ENCODE data around the gene PCBP2.
"Not testable (repeated sequence)": the region's sequence is repeated elsewhere in the genome, so short reads cannot be mapped to it uniquely, and the experiment has no call there.

PCBP2 gene

DNA sequence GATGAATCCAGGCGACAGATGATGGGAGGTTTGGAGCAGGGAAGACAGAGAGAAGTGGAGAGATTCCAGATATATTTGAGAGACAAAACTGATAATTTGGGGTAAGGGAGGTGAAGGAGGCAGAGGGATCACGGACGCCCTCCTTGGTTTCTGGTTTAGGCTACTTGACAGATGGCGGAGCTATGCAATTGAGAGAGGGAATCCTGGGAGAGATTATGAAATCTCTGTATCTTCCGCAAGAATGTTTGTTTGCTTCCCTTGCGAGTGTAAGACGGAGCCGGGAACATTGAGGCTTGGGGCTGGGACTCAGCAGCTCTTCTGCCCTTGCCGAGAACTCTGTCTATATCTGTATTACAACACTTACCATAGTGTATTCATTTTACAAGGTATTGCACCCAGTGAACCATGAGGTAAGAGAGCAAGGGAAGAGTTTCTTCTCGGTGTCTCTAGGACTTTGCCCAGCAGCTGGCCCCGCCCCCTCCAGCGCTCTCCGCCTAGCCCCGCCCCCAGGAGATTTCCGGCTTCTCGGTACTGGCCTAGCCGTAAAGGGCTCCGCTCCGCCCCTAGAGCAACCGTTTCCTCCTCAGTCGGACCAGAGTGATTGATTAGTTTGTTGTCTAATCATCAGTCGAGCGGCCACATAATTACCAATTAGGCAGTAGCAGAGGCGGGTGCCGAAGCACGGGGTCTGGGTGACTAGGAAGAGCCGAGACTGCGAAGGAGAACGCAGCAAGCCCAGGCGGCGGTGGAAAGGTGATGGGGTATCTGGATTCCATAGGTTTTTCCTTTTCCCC lies 10.7 kb upstream of the PCBP2 start, which contains the start of gene PRR13:
Gene PRR13, plus strand, starts transcription at position 695 of the 794 bp plus-strand sequence. CDS start 981 bp downstream, outside the sequence.
- peak; percentile 99 for DNase-seq (ENCODE audit: low spot score)

DNA sequence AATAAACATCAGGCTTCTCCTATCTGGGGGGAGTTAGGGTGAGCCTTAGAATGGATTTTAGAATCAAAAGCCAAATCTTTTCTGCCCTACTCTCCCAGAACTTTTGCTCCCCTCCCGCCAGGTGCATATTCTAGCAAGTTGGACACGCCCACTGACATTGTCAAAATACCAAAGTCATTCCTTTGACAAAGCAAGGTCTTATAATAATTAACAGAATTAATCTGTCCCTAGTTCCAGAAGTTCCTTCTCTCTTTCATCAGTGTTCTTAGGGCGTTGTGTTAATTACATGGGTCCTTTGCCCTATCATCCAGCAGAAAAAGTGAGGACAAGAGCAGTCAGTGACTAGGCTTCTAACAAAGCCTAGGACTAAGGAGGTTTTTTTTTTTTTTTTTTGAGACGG lies 7.9 kb upstream of the PCBP2 start:
- no peak for DNase-seq (ENCODE audit: low spot score)

DNA sequence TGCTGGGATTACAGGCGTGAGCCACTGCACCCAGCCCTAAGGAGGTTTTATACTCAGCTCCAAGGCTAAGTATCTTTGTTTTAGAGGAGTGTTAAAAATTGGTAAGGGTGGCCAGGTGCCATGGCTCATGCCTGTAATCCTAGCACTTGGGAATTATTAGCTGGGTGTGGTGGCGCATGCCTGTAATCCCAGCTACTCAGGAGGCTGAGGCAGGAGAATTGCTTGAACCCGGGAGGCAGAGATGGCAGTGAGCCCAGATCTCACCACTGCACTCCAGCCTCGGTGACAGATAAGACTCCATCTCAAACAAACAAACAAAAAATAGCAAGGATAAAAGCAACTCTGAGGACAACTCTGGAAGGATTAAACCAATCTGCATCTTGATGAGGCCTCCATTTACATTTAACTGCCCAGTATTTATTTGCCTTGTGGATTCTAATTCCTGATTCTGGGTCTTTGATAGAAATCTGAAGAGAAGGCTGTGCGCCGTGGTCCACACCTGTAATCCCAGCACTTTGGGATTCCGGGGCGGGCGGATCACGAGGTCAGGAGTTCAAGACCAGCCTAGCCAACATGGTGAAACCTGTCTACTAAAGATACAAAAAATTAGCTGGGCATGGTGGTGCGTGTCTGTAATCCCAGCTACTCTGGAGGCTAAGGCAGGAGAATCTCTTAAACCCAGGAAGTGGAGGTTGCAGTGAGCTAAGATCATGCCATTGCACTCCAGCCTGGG lies 7.1 kb upstream of the PCBP2 start:
- DNase-seq (ENCODE audit: low spot score): not testable (repeated sequence)

DNA sequence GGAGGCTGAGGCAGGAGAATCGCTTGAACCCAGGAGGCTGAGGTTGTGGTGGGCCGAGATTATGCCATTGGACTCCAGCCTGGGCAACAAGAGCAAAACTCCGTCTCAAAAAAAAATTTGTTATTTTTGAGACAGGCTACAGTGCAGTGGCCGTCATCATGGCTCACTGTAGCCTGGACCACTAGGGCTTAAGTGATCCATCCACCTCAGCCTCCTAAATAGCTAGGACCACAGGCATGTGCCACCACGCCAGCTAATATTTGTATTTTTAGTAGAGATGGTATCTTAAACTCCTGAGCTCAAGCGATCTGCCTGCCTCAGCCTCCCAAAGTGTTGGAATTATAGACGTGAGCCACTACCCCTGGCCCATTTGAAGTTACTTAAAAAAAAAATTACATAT lies 966 bp upstream of the PCBP2 start:
- no peak for DNase-seq (ENCODE audit: low spot score)

DNA sequence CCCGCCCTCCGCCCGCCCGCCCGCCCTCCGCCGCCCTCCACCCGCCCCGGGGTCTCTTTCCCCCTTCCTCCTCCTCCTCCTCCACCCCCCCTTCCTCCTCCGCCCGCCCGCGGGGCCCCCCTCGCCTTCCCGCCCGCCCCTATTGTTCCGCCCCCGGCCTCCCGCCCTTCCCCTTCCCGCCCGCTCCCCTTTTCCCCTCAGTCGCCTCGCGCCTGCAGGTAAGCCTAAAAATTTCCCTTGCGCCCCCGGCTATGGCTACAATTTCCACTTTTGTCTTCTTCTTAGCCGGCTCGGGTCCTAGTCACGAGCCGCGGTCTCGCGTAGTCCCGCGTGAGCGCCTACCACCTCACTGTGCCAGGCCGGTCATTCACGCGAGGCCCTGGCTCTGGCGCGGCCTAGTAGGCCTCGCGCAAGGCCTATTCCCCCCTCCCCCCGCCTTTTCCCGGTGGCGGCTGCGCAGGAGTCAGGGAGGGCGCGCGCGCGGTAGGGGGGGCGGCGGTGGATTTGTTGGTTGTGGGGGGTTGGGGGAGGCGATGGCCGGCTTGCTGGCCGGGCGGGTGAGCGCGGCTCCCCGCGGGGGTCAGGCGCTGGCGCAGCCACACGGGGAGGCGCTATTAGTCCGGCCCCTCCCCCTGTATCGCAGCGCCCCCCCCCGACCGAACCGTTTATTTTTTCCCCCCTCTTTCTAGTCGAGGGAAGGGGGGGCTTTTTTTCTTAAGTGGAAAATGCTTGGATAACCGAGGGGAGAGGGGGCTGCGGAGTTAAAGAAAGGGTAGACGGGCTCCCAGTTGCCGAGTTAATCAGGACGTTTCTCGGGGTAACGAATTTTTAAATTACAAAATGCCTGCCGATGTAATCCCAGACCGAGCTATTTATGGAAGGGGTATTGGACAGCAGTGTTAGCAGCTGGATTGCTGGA lies 516 bp downstream of the PCBP2 start:
- DNase-seq (ENCODE audit: low spot score): peak; percentile 91

DNA sequence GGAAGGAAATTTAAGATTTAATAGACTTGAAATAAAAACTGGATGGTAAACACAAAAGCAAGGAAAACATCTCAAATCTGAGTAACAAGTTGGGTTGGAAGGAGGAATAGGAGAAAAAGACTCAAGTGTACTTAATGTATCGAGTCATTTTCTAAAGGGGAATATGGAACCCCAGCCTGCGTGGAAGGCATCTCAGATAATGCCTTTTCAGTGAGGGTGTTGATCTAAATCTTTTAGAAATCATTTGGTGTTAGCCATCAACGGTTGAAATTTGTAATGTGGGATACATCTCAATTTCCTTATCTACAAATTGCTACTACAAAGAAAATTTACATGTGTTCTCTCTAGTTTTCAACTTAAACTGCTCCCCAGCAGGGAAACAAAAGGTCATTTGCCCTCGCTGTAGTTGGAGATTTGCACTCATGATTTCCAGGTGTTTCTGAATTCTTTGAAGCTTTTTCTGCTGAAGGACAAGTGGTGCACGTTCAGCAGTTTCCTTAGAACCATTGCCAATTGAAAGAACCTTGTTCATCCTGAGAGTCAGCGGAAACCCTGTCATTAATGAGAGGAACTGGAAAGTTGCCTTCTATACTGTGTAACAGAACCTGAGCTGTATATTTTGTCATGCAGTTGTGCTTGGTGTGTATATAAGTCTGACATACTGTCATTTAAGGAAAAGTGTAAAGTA lies 2.2 kb downstream of the PCBP2 start:
- DNase-seq (ENCODE audit: low spot score): no peak

DNA sequence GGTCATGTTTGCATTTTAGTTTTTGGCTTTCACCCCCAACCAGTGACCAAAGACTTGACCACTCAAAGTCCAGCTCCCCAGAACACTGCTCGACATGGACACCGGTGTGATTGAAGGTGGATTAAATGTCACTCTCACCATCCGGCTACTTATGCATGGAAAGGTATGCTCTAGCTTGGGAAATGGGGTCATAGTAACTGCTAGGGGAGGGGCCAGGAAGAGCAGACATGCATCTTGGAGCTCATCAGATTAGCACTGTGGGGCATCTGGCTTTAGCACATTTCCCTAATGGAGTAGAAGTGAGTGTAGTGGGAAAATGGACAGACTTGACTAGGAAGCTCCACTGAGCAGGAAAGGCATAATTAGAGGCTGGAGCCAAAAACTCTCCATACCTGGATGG lies 2.8 kb downstream of the PCBP2 start:
- DNase-seq (ENCODE audit: low spot score): no peak

DNA sequence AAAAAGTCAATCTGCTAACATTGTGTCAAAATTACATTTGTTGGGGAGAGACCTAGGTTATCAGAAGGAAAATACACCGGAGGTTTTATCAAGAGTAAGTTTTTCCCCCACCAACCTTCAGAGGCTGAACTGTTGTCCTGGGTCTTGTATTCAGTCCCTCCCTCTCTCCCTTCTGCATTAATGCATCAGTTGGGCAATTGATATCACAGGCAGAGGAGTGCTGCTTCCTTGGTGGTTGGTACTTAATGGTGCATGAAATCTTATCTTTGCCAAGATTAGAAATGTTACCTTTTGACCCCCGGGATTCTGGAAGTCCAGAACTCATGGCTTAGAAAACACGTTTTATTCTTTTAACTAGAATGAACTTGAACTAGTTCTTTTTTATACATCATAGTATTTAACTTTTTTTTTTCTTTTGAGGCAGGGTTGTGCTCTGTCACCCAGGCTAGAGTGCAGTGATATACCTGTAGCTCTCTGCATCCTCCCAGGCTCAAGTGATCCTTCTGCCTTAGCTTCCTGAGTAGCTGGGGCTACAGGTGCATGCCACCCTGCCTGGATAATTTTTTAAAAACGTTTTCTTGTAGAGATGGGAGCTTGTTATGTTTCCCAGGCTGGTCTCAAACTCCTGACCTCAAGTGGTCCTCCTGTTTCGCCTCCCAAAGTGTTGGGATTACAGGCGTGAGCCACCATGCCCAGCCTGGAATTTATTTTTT lies 4.9 kb downstream of the PCBP2 start:
- DNase-seq (ENCODE audit: low spot score): no peak

DNA sequence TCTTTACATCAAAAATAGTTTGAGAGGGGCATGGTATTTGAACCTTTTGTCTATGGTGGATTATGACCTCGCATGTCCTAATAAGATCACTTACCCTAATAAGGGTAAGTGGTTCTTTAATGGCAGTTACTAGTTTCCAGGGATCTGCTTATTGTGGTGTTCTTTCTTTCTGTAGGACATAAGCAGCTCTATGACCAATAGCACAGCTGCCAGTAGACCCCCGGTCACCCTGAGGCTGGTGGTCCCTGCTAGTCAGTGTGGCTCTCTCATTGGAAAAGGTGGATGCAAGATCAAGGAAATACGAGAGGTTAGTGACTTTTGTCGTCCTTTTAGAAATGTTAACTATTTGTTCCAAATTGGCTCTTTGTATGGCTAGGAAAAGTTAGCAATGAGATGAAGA lies 7.2 kb downstream of the PCBP2 start:
- DNase-seq (ENCODE audit: low spot score): no peak

DNA sequence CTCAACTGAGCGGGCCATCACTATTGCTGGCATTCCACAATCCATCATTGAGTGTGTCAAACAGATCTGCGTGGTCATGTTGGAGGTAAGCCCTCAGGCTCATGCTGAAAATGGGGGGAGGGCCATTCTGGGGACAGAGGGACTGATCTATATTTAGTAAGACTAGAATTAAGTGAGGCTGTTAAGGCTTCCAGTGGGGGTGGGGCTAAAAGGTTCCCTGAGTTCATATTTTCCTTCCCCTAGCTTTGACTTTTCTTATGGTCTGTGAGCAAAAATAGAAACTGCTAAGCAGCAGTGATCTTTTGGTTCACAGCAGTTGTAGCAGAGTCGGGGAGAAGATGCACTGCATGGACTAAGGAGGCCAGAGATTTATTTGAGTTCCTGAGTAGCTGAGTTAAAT lies 9.2 kb downstream of the PCBP2 start:
- DNase-seq (ENCODE audit: low spot score): no peak

DNA sequence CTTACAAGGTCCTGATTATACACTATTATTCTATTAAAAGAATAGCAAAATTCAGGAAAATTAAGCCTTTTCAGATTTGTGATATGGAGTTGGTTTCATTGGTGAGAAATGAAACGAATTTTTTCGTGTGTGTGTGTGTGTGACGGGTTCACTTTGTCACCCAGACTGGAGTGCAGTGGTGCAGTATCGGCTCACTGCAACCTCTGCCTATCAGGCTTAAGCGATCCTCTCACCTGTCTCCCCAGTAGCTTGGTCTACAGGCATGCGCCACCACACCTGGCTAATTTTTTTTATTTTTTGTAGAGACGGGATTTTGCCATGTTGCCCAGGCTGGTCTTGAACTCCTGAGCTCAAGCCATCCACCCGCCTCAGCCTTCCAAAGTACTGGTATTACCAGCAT lies 9.7 kb downstream of the PCBP2 start:
- DNase-seq (ENCODE audit: low spot score): no peak

DNA sequence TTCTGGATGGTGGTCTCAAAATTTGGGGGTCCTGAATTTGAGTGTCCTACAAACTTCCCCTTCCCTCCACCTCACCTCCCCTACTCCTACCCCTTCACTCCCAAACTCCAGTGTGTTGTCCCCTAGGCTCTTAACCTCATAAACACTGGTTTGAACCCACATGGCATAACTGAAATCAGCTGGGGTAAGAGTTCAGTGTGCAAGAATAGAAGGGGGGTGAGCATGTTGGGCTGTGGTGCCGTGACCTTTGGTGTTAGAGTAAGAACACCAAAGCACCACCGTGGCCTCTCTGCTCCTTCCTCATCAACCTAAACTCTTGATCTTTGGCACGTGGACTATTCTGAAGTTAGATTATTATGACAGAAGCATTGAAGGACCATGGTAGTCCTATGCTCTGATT lies 11.0 kb downstream of the PCBP2 start:
- no peak for DNase-seq (ENCODE audit: low spot score)

DNA sequence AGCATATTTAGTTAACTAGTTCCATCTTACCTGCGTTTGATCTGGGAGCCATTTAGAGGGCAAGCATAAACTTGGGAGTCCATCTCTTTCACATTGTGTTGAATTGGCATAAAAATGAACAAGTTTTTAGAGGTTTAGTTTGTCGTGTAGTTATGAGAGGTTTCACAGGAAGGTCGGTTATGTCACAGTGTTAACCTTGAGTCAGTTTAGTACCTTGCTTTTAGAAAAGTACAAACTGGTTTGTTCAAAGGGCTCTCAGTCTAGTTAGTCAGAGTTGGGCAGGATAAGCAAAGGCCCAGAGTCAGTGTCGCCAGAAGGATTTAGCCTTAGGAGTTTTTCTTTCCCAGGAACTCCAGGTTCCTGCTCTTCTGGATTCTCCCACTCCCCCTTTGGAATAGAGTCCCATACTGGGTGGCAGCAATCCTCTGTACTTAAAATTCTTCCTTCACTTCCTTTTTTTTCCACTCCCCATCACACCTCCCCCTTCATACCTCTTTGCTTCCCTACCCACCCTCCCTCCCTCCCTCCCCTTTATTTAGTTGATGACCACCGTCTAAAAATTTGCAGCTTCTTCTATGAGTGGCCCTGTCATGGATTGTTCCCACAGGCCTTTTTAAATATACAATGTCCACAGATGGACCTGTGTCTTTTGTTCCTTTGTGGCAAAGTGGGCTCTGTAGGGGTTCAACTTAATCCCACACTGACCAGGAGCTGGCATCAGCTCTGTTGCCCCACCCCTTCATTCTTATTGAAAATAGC lies 12.1 kb downstream of the PCBP2 start:
- no peak for DNase-seq (ENCODE audit: low spot score)

DNA sequence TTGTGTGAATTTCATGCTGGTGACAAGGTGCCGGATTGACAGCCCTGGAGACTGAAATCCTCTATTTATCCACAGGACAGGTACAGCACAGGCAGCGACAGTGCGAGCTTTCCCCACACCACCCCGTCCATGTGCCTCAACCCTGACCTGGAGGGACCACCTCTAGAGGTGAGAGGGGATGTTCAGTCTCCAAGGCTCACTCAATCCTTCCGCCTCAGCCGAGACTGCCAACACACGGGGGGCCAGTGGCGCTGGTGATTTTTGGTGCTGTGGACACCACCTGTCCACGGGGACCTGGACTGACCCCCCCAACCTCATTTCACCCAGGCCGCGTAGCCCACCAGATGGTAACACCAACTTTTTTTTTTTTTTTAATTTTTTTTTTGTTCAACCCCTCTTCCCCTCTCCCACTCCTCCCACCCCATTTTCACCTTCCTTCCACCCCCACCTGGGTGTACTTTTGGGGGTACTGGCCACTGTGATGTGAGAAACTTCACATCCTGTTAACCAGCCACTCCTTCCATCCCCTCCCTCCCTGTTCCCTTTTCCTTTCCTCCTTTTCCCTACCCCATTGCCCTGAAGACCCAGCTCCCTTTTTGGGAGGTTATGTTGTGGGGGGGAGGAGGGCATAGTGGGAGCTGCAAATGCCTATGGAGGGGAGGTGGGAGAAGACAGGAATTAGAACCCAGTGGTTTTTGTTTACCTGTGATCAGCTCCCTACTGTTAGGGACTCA lies 12.9 kb downstream of the PCBP2 start:
- DNase-seq (ENCODE audit: low spot score): no peak

DNA sequence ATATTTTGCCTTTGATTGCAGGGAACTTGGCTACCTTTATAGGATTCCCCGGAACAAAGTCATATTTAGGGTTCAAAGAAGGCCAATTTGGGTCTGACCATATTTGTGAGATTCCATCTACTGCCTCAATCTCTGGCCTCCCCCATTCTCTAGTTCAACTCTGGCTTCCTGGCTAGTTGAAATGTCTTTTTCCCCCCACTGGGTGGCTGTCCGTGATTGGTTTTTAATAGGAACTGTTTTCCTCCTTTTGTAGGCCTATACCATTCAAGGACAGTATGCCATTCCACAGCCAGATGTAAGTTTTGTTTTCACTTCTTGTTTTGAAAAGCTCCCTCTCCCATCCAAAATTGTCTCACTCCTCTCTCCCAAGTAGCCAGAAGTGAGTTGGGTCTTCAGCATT lies 13.8 kb downstream of the PCBP2 start:
- DNase-seq (ENCODE audit: low spot score): no peak

DNA sequence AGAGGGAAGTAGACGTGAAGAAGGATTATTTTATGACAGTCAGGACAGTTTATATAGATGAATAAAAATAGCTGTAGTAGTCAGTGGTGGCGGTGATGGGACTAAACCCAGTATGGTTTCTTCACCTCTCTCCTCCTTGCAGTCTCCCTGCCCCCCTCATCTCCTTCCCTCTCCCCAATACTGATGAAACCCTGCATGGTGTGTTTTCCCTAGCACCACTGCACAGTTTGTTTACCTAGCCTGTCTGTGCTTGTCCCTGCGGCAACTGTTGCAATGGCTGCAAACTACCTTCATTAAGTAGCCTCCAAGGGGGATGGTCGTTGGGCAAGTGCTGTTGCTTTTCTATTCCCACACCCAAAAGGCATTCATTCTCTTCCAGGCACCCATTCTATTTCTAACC lies 14.7 kb downstream of the PCBP2 start:
- DNase-seq (ENCODE audit: low spot score): no peak

DNA sequence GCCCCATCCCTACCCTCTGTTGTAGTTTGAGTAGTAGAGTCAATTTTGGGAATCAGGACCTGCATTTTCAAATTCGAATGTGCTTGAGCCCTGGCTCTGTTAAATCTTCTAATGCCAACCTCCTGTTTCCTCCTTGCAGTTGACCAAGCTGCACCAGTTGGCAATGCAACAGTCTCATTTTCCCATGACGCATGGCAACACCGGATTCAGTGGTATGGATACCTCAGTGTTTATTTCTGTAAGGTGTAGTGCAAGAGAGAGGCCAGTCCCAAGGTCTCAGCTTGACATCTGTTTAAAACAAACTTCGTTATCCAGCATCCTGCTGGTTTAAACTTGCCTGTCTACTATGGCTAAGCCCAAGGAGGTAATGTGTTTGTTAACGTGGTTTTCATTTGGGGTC lies 15.2 kb downstream of the PCBP2 start:
- DNase-seq (ENCODE audit: low spot score): no peak

DNA sequence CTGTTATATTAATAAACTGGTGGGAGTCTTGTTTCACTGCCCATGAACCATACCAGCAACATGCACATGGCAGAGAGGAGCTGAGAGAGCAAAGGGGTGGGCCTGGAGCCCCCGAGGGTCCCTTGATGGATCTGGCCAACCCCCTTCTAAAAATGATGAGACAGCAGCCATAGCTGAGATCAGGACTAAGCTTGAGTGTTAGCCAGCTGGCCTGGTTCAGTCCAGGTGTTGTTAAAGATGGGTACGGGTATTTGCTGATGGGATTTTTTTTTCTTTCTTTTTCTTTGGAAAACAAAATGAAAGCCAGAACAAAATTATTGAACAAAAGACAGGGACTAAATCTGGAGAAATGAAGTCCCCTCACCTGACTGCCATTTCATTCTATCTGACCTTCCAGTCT lies 16.0 kb downstream of the PCBP2 start:
- no peak for DNase-seq (ENCODE audit: low spot score)

DNA sequence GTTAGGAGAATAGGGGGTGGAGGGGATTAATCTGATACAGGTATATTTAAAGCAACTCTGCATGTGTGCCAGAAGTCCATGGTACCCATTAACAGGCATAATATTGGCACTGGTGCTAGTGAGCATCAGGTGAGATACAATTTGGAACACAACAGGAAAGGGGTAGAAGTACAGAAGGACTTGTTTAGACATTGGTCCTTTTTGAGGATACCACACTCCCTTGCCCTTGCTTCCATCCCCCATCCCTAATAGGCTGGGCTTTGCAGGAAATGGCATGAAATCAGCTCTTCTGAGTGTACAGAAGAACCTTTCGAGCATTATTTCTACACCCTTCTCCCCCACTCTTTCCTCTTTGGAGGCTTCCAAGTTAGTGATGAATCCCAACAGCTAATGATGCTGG lies 16.4 kb downstream of the PCBP2 start:
- no peak for DNase-seq (ENCODE audit: low spot score)

Measured in putamen (tissue), 1 donor.